ENCODE data around the gene LIN28B. TPM values are rescaled to one million over a fixed set of nuclear protein-coding genes. Genes with fewer than 3 reads are reported as not detected.

The LIN28B gene
- polyA plus RNA-seq, 1 donor from 2014 or later, result 19.1 TPM

DNA sequence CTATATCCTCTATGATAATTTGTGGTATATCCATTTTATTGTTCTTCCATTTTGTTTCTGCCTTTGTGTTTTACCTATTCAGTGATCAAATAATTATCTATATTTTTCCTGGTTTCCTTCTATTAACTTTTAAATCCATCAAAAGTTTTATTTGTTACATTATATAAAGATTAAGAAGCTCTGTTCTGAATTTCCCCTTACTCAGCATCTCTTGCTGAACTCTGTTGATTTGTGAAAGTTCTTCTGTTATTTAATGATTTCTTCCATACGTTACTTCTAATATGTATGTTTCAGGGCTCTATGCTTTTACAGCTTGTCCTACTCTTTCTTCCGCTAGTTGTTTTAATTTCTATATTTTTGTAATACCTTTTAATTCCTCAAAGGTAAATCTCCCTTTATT is 87.1 kb downstream of the LIN28B start:
- Histone ChIP-seq H2AFZ (ENCODE audit: low read depth, low read length) (no peak overlapping the region), H3K79me2 (replicated peaks; ENCODE audit: insufficient read depth, low read length) (peaks cover 8% of the 10 kb centered on the region), H3K4me2 (ENCODE audit: low read length) (no peak overlapping the region), H3K27me3 (ENCODE audit: insufficient read depth, low read depth, low read length) (no peaks in the 10 kb centered on the region), H4K20me1 (ENCODE audit: insufficient read depth) (no peaks in the 10 kb centered on the region), H3K9ac (ENCODE audit: low read length) (no peak overlapping the region), H3K27ac (ENCODE audit: low read length) (no peak overlapping the region), H3F3A (ENCODE audit: insufficient read depth, low read length, poor library complexity, severe bottlenecking) (no peaks in the 10 kb centered on the region), H3K4me3 (ENCODE audit: low read length) (no peak overlapping the region), H3K9me2 (ENCODE audit: insufficient read depth, low read length) (no peaks in the 10 kb centered on the region), H3K36me3 (ENCODE audit: insufficient read depth, low read length) (no peaks in the 10 kb centered on the region), H3K9me3 (ENCODE audit: low read length) (no peaks in the 10 kb centered on the region)
- TF ChIP-seq CTCF (IDR thresholded peaks at IDR 0.05; ENCODE audit: poor library complexity, severe bottlenecking) (no peak), EZH2 (IDR thresholded peaks at IDR 0.05; ENCODE audit: borderline replicate concordance, insufficient read depth, low read length, poor library complexity, severe bottlenecking) (no peak), REST (IDR thresholded peaks at IDR 0.05; ENCODE audit: borderline replicate concordance) (no peak), POLR2AphosphoS5 (IDR thresholded peaks at IDR 0.05) (no peak), EP300 (conservative IDR thresholded peaks at IDR 0.05; ENCODE audit: poor library complexity, severe bottlenecking) (no peak), TAF1 (IDR thresholded peaks at IDR 0.05; ENCODE audit: low read depth) (no peak), RAD21 (conservative IDR thresholded peaks at IDR 0.05) (no peak), MXI1 (conservative IDR thresholded peaks at IDR 0.05; ENCODE audit: poor library complexity, severe bottlenecking) (no peak), SMC3 (conservative IDR thresholded peaks at IDR 0.05; ENCODE audit: poor library complexity) (no peak)

- Histone ChIP-seq H3K4me3 (ENCODE audit: low read length) (no peak overlapping the region), H3K4me2 (ENCODE audit: low read length) (no peak overlapping the region), H3K9me3 (ENCODE audit: low read length) (no peaks in the 10 kb centered on the region), H3K9ac (ENCODE audit: low read length) (no peak overlapping the region), H3K79me2 (replicated peaks; ENCODE audit: insufficient read depth, low read length) (peaks cover 6% of the 10 kb centered on the region), H4K20me1 (ENCODE audit: insufficient read depth) (no peaks in the 10 kb centered on the region), H3K9me2 (ENCODE audit: insufficient read depth, low read length) (no peaks in the 10 kb centered on the region), H3K36me3 (ENCODE audit: insufficient read depth, low read length) (no peaks in the 10 kb centered on the region), H3F3A (ENCODE audit: insufficient read depth, low read length, poor library complexity, severe bottlenecking) (no peaks in the 10 kb centered on the region), H2AFZ (ENCODE audit: low read depth, low read length) (no peak overlapping the region), H3K27ac (ENCODE audit: low read length) (no peak overlapping the region), H3K27me3 (ENCODE audit: insufficient read depth, low read depth, low read length) (no peaks in the 10 kb centered on the region)
- no peak for TF ChIP-seq SMC3 (conservative IDR thresholded peaks at IDR 0.05; ENCODE audit: poor library complexity)
- TF ChIP-seq EZH2 (IDR thresholded peaks at IDR 0.05; ENCODE audit: borderline replicate concordance, insufficient read depth, low read length, poor library complexity, severe bottlenecking), result no peak
- no peak for TF ChIP-seq REST (IDR thresholded peaks at IDR 0.05; ENCODE audit: borderline replicate concordance)
- no peak for TF ChIP-seq POLR2AphosphoS5 (IDR thresholded peaks at IDR 0.05)
- no peak for TF ChIP-seq CTCF (IDR thresholded peaks at IDR 0.05; ENCODE audit: poor library complexity, severe bottlenecking)
- no peak for TF ChIP-seq RAD21 (conservative IDR thresholded peaks at IDR 0.05)
- no peak for TF ChIP-seq TAF1 (IDR thresholded peaks at IDR 0.05; ENCODE audit: low read depth)
- no peak for TF ChIP-seq MXI1 (conservative IDR thresholded peaks at IDR 0.05; ENCODE audit: poor library complexity, severe bottlenecking)
- TF ChIP-seq EP300 (conservative IDR thresholded peaks at IDR 0.05; ENCODE audit: poor library complexity, severe bottlenecking), result no peak
These were observed 88.6 kb downstream of the LIN28B start for GRCh38 chr6:105045526-105045925.

Measured in neural cell (in vitro differentiated cells).